GM18909 (cell line): ENCODE results near the gene PCDH1.

Experiments used
- ATAC-seq: cut with Tn5 transposase; IDR thresholded peaks from one replicate; pipeline ENCODE4 v1.9.1; 2021; ENCODE audit warnings: mild to moderate bottlenecking; ENCODE audit not compliant: unreplicated experiment, poor library complexity

Gene PCDH1

DNA sequence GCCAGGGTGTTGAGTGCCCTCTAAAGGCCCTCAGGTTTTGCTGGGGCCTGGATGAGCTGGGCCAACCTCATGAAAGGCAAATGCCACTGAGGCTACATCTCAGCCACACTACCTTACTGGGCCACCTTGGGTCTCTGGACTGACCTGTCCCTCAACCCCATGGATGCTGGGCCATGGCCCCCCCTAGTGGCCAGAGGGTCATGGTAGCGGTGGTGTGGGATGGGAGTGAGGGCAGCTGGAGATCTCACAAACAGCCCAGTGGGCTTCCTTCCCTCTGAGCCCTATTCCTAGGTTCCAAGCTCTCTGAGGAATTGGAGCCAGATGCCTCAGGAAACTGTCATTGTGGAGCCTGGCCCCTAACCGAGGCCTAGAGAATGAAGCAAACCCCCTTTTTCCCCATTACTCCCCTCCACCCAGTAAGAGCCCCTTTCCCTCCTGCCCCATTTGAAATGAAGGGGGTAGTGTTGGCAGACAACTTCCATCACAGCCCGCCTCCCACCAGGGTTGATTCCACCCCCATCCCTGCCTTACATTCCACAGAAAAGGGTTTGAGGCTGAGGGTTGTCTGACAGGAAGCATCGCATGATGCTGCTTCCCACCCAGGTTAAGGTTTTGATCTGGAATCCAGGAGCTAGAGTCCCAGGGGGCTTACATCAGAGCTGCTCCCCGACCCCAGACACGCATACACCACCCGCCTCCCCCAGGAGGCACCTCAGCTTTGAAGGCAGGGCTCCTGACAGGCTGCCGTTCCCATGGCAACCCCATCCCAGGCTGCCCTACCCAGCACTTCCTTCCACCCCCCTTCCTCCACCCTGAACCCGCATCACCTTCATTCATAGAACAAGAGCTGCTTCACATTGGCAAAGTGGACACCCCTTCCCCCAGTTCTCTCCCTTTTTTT lies 63.9 kb downstream of the PCDH1 start:
- ATAC-seq: no peak

DNA sequence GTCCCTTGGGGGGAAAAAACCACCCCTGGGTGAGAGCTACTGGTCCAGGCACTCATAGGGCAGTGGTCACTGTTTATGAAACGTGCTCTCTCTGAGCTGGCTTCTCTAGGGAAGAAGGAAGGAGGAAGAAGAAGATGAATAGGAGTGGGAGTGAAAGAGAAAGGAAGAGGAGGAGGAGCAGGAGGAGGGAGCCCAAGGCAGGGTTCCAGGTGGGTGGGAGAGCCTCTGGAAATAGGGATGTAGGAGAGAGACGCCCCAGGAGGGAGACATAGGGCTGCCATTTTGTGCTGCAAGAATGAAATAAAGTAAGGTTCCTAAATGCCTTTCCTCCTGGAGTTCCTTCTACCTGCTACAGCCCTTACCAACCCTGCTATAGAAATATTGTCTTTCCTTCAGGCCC lies 65.7 kb downstream of the PCDH1 start:
- no peak for ATAC-seq

DNA sequence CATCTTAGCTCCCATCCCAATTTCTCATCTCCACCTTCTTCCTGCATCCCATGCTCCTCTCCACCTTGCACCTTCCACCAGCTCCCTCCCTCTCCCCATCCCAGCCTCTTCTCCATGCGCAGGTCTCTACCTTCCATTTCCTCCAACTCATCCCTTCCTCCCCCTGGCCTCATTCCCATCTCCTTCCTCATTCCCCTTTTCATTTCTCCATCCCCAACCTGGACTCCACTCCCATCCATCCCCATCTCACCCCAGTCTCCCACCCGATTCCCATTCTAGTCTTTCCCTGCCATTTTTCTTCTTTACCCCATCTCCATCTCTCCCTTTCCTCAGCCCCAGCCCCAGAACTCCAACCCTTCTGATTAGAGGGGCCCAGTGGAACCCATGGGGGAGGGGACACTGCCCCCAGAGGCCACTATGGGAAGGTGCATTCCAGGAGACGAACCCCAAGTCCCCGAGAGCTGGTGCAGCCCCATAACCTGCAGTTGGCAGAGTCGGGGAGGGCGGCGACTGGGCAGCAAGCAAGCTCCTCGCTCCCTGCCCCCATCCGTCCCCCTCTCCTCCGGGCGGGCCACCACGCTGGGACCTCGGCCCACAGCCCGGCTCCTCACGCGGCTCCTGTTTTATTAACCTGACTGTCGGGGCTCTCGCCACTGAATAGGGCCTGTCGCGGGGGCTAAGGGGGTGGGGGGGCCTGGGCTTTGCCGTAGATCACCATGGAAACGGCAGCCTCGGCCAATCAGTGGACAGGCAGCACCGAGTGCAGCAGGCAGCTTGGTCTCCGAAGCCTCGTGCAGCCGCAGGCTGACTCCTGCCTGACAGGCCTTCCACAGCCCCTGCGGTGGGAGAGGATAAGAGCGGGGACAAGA lies 66.7 kb downstream of the PCDH1 start:
- ATAC-seq: peak; percentile 66

DNA sequence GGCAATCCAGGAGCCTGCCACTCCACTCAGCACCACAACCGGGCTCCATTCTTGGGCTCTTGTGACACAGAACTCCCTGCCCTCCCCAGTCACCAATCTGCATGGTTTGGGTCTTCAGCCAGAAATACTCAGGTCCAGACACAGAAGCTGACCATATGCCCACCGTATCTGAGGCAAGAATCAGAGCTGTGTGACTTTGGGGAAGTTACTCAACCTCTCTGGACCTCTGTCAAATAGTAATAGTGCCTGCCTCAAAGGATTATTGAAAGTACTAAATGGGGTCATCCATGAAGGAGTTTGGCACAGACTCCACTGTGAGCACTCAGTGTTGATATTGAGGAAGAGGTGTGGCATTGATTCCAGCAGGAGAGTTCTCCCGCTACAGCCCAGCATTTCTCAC lies 67.5 kb downstream of the PCDH1 start:
- ATAC-seq: no peak

DNA sequence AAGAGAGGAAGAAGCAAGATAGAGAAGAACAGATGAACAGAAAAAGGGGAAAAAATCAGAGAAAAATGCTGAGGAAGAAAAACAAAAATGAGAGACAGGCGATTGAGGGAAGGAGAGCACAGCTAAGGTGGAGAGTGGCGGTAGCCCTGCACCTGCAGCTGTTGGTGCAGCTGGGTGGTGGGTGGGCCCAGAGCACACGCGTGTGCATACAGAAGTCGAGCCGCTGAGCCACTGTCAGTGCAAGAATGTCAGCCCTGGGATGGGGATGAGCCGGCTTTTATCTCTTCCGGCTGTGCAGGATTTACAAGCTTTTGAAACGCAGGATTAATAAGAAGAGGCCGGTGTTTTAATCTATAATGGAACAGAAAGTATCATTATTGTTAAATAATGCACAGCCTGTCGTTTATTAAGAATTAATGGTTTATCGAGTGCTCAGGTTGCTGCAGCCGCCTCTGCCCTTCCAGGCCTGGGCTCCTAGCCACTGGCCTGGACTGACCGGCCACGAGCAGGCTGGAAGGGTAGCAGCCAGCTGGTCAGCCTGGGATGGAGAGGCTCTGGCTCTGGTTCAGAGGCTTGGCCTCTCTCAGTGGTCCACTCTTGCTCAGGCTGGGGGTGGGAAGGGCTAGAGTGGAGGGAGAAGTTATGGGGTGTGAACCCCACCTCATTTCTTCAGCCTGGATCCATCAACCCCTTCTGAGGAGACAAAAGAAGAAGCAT lies 68.7 kb downstream of the PCDH1 start:
- ATAC-seq: no peak

DNA sequence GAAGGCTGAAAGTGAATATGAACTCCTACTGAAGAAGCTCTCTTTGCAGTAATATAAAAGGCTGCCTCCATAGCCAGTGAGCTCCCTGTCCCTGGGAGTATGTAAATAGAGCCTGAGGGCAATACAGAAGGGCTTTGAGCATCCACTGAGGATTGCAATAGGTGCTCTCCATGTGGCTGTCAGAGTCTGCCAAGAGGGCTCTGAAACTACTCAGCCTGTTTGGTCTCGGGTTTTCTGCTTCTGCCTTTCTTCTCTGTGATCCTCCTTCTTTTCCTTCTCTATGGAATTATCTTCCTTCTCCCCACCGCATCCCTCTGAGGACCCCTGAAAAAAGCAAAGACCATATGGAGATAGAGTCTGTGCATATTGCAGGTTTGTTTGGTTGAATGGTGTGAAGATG lies 69.4 kb downstream of the PCDH1 start:
- no peak for ATAC-seq

DNA sequence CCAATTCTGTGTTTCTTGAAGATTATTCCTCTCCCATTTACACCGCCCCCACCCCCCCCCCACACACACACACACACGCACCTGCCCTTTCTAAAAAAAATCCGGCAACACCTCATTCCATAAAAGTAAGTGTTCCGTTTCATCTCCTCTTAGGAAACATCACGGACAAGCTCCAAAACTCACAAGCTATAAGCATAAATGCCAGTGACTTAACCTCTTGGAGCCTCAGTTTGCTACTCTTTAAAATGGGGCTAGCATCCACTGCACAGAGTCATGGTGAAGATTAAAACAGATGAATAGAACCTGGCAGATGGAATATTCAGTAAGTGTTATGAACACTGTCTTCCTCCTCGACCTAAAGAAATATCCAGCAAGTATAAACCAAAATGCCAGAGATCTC lies 70.5 kb downstream of the PCDH1 start:
- no peak for ATAC-seq

DNA sequence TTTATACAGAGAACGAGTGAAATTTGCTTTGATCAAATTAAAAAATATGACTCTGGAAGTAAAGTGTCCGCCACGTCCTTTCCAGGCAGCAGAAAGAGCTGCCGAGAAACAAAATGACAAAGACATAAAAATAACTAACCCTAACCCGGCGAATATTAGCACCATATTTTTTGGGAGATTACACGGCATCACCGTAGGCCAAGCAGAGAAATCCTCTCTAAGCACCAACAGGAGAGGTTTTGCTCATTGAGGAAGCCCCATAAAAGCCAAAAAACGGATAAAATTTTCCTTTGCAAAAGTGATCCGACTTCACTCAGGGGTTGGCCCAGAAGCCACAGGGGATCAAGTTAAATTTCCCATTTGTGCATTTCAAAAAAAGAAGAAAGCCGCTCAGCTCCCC lies 70.9 kb downstream of the PCDH1 start:
- no peak for ATAC-seq

DNA sequence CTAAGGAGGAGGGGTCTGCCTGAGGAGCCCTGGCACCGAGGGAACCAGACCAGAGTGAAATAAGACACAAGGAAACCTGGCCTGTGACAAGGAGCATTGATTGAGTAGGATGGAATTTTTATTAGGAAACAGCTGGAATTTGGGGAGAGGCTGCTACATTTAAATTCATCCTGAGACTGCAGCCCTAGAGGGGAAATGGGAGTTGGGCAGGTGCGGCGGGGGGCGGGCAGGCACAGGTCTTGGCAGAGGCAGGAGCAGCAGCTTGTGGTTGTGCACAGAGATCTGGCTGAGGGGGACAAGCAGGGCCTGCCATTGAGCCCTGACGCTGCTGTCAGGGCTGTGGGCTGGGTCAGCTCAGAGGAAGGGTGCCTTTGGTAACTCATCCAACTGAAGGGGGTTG lies 71.6 kb downstream of the PCDH1 start:
- ATAC-seq: no peak

DNA sequence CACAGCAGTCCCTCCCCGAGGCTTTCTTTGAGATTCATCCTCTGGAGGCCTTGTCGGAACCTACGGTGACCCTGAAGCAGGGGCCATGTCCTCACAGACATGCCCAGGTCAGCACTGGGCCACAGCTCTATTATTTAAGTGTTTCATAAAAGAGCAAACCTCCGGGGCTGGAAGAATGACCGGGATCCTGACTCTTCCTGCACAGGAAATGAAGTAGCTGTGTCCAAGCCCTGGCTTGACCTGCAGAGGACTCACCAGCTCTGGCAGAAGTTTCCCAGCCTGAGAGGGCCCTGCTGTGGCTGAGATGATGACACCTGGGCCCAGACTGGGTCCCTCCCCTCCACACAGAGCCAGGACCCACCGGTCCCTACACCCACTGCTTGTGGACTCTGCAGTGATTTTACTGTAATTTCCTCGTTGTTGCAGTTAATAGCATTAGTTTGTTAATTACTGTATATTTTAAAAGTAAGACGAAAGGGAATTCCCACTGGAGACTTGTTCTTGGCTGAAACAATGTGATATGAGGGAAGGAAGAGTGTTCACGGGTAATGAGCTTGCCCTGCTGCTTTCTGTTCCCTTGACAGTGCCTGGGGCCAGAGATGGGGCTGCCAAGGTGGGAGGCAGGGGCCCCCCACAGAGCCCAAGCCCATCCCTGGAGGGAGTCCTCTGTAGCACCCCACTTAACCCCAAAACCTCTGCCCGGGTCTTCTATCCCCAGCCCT lies 72.2 kb downstream of the PCDH1 start:
- no peak for ATAC-seq

DNA sequence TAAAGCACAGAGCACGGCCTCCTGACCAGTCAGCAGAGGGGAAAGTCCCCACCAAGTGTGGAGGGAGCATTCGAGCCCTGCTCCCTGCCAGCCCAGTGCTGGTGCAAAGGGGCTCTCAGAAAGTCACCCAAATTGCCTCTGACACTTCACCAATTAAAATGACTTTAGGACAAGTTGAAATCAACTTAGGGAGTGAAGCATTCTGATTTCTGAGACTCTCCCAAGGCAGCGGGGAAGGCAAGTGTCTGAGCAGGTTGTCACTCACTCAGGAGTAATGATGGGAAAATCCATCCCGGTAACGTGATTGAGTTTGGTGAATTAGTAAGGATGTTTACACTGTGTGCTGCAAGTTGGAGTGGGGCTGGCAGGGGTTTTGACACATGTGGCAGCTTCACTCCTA lies 73.7 kb downstream of the PCDH1 start:
- ATAC-seq: no peak
